22Rv1 (cell line): ENCODE results near the gene DEGS1.

ENCODE experiments used
- ZFX ChIP-seq: fragments of 450-650 bp; IDR thresholded peaks from 2 replicates; pipeline ENCODE4 v1.6.1; 2017; ENCODE audit warnings: antibody characterized with exemption, borderline replicate concordance
- TF ChIP-seq, protein P1 (sequence below): fragments of 450-650 bp; IDR thresholded peaks from 2 replicates; pipeline ENCODE4 v1.5.1; 2017; ENCODE audit warnings: mild to moderate bottlenecking

GRCh38 chr1:224163311-224163710, 19.7 kb upstream of the DEGS1 start:
- TF ChIP-seq, protein P1, sequence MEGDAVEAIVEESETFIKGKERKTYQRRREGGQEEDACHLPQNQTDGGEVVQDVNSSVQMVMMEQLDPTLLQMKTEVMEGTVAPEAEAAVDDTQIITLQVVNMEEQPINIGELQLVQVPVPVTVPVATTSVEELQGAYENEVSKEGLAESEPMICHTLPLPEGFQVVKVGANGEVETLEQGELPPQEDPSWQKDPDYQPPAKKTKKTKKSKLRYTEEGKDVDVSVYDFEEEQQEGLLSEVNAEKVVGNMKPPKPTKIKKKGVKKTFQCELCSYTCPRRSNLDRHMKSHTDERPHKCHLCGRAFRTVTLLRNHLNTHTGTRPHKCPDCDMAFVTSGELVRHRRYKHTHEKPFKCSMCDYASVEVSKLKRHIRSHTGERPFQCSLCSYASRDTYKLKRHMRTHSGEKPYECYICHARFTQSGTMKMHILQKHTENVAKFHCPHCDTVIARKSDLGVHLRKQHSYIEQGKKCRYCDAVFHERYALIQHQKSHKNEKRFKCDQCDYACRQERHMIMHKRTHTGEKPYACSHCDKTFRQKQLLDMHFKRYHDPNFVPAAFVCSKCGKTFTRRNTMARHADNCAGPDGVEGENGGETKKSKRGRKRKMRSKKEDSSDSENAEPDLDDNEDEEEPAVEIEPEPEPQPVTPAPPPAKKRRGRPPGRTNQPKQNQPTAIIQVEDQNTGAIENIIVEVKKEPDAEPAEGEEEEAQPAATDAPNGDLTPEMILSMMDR = no peak
- no peak for TF ChIP-seq ZFX
